H9 (cell line): Measurements from ENCODE around the gene HIGD2B. TPM values are rescaled to one million over a fixed set of nuclear protein-coding genes. Genes with fewer than 3 reads are reported as not detected.
A peak's percentile ranks its signal among the peaks of the same experiment; 100 is the strongest.
"Not testable (repeated sequence)": the region's sequence is repeated elsewhere in the genome, so short reads cannot be mapped to it uniquely, and the experiment has no call there.

Source experiments
- DNase-seq: peaks from one replicate; pipeline ENCODE4 v3.0.0-alpha.2; 2017
- H2AFZ ChIP-seq: one replicate; pipeline ENCODE4 v1.6.1; 2013; ENCODE audit warnings: mild to moderate bottlenecking, low read length, control low read depth, moderate library complexity
- H2AK5ac ChIP-seq: 2 replicates; pipeline ENCODE4 v1.6.1; 2013; ENCODE audit warnings: low read length, control low read depth, mixed read lengths; ENCODE audit not compliant: insufficient read length
- H2BK120ac ChIP-seq: one replicate; pipeline ENCODE4 v1.6.1; 2013; ENCODE audit warnings: low read depth, mild to moderate bottlenecking, low read length, control low read depth, inconsistent platforms; ENCODE audit not compliant: poor library complexity, severe bottlenecking
- H2BK12ac ChIP-seq: 2 replicates; pipeline ENCODE4 v1.6.1; 2013; ENCODE audit warnings: low read length, control low read depth, mixed read lengths, low read depth; ENCODE audit not compliant: insufficient read length
- H2BK15ac ChIP-seq: 2 replicates; pipeline ENCODE4 v1.6.1; 2013; ENCODE audit warnings: low read depth, low read length, control low read depth
- H2BK20ac ChIP-seq: one replicate; pipeline ENCODE4 v1.6.1; 2013; ENCODE audit warnings: low read depth, mild to moderate bottlenecking, low read length, control low read depth, inconsistent platforms; ENCODE audit not compliant: poor library complexity, severe bottlenecking
- H2BK5ac ChIP-seq: 2 replicates; pipeline ENCODE4 v1.6.1; 2013; ENCODE audit warnings: low read length, control low read depth, mixed read lengths; ENCODE audit not compliant: insufficient read length
- H3K14ac ChIP-seq: 2 replicates; pipeline ENCODE4 v1.6.1; 2013; ENCODE audit warnings: low read length, control low read depth; ENCODE audit not compliant: insufficient read depth
- H3K18ac ChIP-seq: 2 replicates; pipeline ENCODE4 v1.6.1; 2013; ENCODE audit warnings: low read depth, mild to moderate bottlenecking, mixed read lengths, low read length, control low read depth; ENCODE audit not compliant: insufficient read length
- H3K23ac ChIP-seq: 2 replicates; pipeline ENCODE4 v1.6.1; 2013; ENCODE audit warnings: low read length, control low read depth, mixed read lengths, low read depth; ENCODE audit not compliant: insufficient read length
- H3K23me2 ChIP-seq: 2 replicates; pipeline ENCODE4 v1.6.1; 2013; ENCODE audit warnings: low read depth, mild to moderate bottlenecking, mixed read lengths, low read length, control low read depth; ENCODE audit not compliant: insufficient read length, poor library complexity, severe bottlenecking
- H3K27ac ChIP-seq: 2 replicates; pipeline ENCODE4 v1.5.1; 2013; ENCODE audit warnings: low read length, control low read depth, mixed read lengths, low read depth; ENCODE audit not compliant: insufficient read length
- H3K27me3 ChIP-seq: 2 replicates; pipeline ENCODE4 v1.6.1; 2013; ENCODE audit warnings: low read length, control low read depth, inconsistent platforms; ENCODE audit not compliant: insufficient read depth
- H3K4ac ChIP-seq: 2 replicates; pipeline ENCODE4 v1.6.1; 2013; ENCODE audit warnings: low read depth, mild to moderate bottlenecking, control low read depth, inconsistent platforms, low read length, moderate library complexity
- H3K4me1 ChIP-seq: 2 replicates; pipeline ENCODE4 v1.6.1; 2013; ENCODE audit warnings: low read length, control low read depth, inconsistent platforms; ENCODE audit not compliant: insufficient read depth
- H3K4me2 ChIP-seq: 2 replicates; pipeline ENCODE4 v1.6.1; 2013; ENCODE audit warnings: low read length, control low read depth, mixed read lengths; ENCODE audit not compliant: insufficient read length, insufficient read depth
- H3K56ac ChIP-seq: 2 replicates; pipeline ENCODE4 v1.6.1; 2013; ENCODE audit warnings: low read depth, mild to moderate bottlenecking, mixed read lengths, low read length, control low read depth; ENCODE audit not compliant: insufficient read length
- H3K79me1 ChIP-seq: 2 replicates; pipeline ENCODE4 v1.6.1; 2013; ENCODE audit warnings: low read depth, mild to moderate bottlenecking, moderate library complexity, low read length, control low read depth, inconsistent platforms; ENCODE audit not compliant: insufficient read depth, poor library complexity, severe bottlenecking
- H3K79me2 ChIP-seq: 2 replicates; pipeline ENCODE4 v1.6.1; 2013; ENCODE audit warnings: low read length, control low read depth, inconsistent platforms; ENCODE audit not compliant: insufficient read depth
- H3K9ac ChIP-seq: 2 replicates; pipeline ENCODE4 v1.6.1; 2013; ENCODE audit warnings: low read length, control low read depth, mixed read lengths; ENCODE audit not compliant: insufficient read length; ENCODE audit errors: extremely low read depth
- H3K9me3 ChIP-seq: one replicate; pipeline ENCODE4 v1.6.1; 2013; ENCODE audit warnings: low read depth, low read length, inconsistent platforms; ENCODE audit not compliant: control insufficient read depth
- H3T11ph ChIP-seq: one replicate; pipeline ENCODE4 v1.6.1; 2013; ENCODE audit warnings: mild to moderate bottlenecking, low read length, control low read depth, inconsistent platforms
- H4K20me1 ChIP-seq: one replicate; pipeline ENCODE4 v1.6.1; 2013; ENCODE audit not compliant: control insufficient read depth, insufficient read length, insufficient read depth
- H4K5ac ChIP-seq: 2 replicates; pipeline ENCODE4 v1.6.1; 2013; ENCODE audit warnings: low read depth, mild to moderate bottlenecking, mixed read lengths, low read length, control low read depth; ENCODE audit not compliant: insufficient read length
- H4K8ac ChIP-seq: replicated peaks from 2 replicates; pipeline ENCODE4 v1.6.1; 2013; ENCODE audit warnings: low read length, control low read depth, mixed read lengths, low read depth; ENCODE audit not compliant: insufficient read length
- H4K91ac ChIP-seq: 2 replicates; pipeline ENCODE4 v1.6.1; 2013; ENCODE audit warnings: low read depth, mild to moderate bottlenecking, moderate library complexity, mixed read lengths, low read length, control low read depth; ENCODE audit not compliant: insufficient read length
- H3K27ac Mint-ChIP-seq, 3 experiments: 2 replicates in 2 of 3; 3 replicates in 1 of 3; pipeline ENCODE4 v1.8.0; 2020 to 2021; ENCODE audit warnings: mixed read lengths in 3 of 3, mild to moderate bottlenecking in 1 of 3, moderate library complexity in 1 of 3
- H3K27me3 Mint-ChIP-seq: 2 replicates; pipeline ENCODE4 v1.8.0; 2021; ENCODE audit warnings: low read depth, mild to moderate bottlenecking, moderate library complexity, mixed read lengths
- H3K36me3 Mint-ChIP-seq, 3 experiments: 2 replicates in 2 of 3; 3 replicates in 1 of 3; pipeline ENCODE4 v1.8.0; 2020 to 2021; ENCODE audit warnings: low read depth in 3 of 3, mixed read lengths in 3 of 3; ENCODE audit not compliant: insufficient read depth in 1 of 3
- H3K4me1 Mint-ChIP-seq, 2 experiments: 2 replicates each; pipeline ENCODE4 v1.8.0; 2020; ENCODE audit warnings: mixed read lengths in 2 of 2
- H3K4me3 Mint-ChIP-seq, 2 experiments: 2 replicates in 1 of 2; 3 replicates in 1 of 2; pipeline ENCODE4 v1.8.0; 2020 to 2021; ENCODE audit warnings: mild to moderate bottlenecking in 2 of 2, mixed read lengths in 2 of 2, moderate library complexity in 1 of 2
- H3K9me3 Mint-ChIP-seq, 2 experiments: 2 replicates in 1 of 2; 3 replicates in 1 of 2; pipeline ENCODE4 v1.8.0; 2020; ENCODE audit warnings: mild to moderate bottlenecking in 2 of 2, mixed read lengths in 2 of 2, moderate library complexity in 1 of 2
- WGBS: extraction: QIAGEN DNeasy Blood & Tissue Kit; methylation state at CpG from one replicate; pipeline ENCODE4 v1.1.7; 2013; ENCODE audit warnings: missing lambda C conversion rate, low lambda C conversion rate, mixed read lengths; ENCODE audit not compliant: insufficient read length; ENCODE audit errors: extremely low coverage; 5-methylcytosine and 5-hydroxymethylcytosine counted together
- total RNA-seq: library from RNA; stranded (reverse); gene quantifications from 2 replicates; pipeline ENCODE4 v1.2.1, GENCODE V29; 2021
- TF ChIP-seq, protein P1 (sequence below): fragments of 200-600 bp; sonication (generic); conservative IDR thresholded peaks from 3 replicates; pipeline ENCODE4 v1.8.0; 2021; ENCODE audit warnings: antibody characterized with exemption, mild to moderate bottlenecking

The HIGD2B gene
- total RNA-seq, 1 experiment from 2014 or later = not detected

DNA sequence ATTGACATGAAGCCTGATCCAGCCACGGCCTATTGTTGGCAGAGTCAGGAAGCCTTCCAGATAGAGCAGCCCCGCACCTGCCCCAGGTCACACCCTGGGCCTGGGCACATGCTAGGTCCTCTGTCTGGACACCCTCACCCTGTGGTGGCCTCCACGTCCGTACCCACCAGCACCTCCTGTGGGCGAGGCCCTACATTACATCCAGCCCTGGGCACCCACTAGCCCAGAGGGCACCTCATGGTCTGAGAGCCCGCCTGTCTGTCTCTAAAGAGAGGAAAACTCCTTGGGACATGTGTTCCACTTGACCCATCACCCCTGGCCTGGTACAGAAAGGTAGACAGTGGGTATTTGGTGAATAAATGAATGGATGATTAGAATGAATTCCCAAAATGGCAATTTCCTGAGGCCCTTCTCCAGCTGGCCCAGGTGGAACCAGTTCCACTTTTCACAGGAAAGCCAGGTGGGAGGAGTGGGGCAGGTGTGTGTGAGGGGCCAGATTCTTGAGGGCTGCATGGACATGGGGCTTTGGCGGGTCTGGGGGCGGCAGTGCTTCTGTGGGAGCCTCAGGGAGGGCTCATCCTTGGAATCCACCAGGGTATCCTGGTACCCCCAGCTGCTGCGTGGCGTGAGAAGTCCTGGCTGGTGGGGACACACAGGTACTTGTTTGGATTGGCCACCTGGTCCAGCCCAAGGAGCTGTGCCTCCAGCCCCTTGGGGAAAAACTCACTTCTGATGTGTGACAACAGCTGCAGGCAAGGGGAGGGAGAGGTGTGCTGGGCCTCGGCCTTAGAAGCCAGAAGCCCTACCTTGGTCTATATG is 57.5 kb downstream of the HIGD2B start:
- H3K79me2 ChIP-seq, H4K8ac ChIP-seq, H3K4me2 ChIP-seq, H3K4me1 Mint-ChIP-seq, H3K27ac ChIP-seq, H2BK20ac ChIP-seq, H3K4me3 Mint-ChIP-seq, H3K4ac ChIP-seq, H3K9me3 ChIP-seq, H3K18ac ChIP-seq, H3T11ph ChIP-seq, H3K4me1 ChIP-seq, H3K27me3 Mint-ChIP-seq, H2AFZ ChIP-seq, H3K36me3 Mint-ChIP-seq, H4K91ac ChIP-seq, H4K20me1 ChIP-seq, H2BK15ac ChIP-seq, H3K14ac ChIP-seq, H2BK5ac ChIP-seq, H2BK12ac ChIP-seq, H2BK120ac ChIP-seq, H2AK5ac ChIP-seq, H3K27me3 ChIP-seq, H3K23me2 ChIP-seq, H3K79me1 ChIP-seq, H3K56ac ChIP-seq, H3K9ac ChIP-seq, H3K9me3 Mint-ChIP-seq, H3K23ac ChIP-seq, H4K5ac ChIP-seq: not testable (repeated sequence)
- peak; percentile 74 for DNase-seq
- peak overlapping the region in 1 of 3 experiments; percentile 82; a peak in 2 of 7 replicates for H3K27ac Mint-ChIP-seq
- TF ChIP-seq, protein P1, sequence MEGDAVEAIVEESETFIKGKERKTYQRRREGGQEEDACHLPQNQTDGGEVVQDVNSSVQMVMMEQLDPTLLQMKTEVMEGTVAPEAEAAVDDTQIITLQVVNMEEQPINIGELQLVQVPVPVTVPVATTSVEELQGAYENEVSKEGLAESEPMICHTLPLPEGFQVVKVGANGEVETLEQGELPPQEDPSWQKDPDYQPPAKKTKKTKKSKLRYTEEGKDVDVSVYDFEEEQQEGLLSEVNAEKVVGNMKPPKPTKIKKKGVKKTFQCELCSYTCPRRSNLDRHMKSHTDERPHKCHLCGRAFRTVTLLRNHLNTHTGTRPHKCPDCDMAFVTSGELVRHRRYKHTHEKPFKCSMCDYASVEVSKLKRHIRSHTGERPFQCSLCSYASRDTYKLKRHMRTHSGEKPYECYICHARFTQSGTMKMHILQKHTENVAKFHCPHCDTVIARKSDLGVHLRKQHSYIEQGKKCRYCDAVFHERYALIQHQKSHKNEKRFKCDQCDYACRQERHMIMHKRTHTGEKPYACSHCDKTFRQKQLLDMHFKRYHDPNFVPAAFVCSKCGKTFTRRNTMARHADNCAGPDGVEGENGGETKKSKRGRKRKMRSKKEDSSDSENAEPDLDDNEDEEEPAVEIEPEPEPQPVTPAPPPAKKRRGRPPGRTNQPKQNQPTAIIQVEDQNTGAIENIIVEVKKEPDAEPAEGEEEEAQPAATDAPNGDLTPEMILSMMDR = peak; percentile 64
- whole genome bisulfite sequencing = no CpG with 5 or more reads among the region's 11 CpGs

DNA sequence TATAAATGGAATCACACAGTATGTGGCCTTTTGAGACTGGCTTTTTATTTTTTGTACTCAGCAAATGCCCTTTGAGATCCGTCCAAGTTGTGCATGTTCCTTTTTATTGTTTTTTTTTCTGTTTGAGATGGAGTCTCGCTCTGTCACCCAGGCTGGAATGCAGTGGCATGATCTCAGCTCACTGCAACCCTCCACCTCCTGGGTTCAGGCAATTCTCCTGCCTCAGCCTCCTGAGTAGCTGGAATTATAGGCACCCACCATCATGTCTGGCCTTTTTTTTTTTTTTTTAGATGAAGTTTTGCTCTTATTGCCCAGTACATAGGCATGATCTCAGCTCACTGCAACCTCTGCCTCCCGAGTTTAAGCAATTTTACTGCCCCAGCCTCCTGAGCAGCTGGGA is 59.8 kb downstream of the HIGD2B start:
- H4K8ac ChIP-seq, H3K18ac ChIP-seq, H3K4ac ChIP-seq, DNase-seq, H3K9ac ChIP-seq, H2AK5ac ChIP-seq, H3K23ac ChIP-seq, H3K27ac Mint-ChIP-seq, H4K5ac ChIP-seq, H3K27ac ChIP-seq, H3K23me2 ChIP-seq, H2BK120ac ChIP-seq, H3T11ph ChIP-seq, H2BK5ac ChIP-seq, H3K9me3 ChIP-seq, H2BK15ac ChIP-seq, H2BK20ac ChIP-seq, H3K4me2 ChIP-seq, H3K56ac ChIP-seq, H3K4me3 Mint-ChIP-seq, H3K27me3 Mint-ChIP-seq, H3K79me1 ChIP-seq, H3K4me1 ChIP-seq, H3K9me3 Mint-ChIP-seq, H4K91ac ChIP-seq, H2BK12ac ChIP-seq, H3K14ac ChIP-seq, H3K36me3 Mint-ChIP-seq, H2AFZ ChIP-seq, H3K27me3 ChIP-seq, H3K4me1 Mint-ChIP-seq, H3K79me2 ChIP-seq, H4K20me1 ChIP-seq: not testable (repeated sequence)
- WGBS = no CpG with 5 or more reads among the region's 3 CpGs
